Suprapubic skin (tissue), 4 donors: Measurements from ENCODE around the gene UQCR11. TPM values are rescaled to one million over a fixed set of nuclear protein-coding genes. Genes with fewer than 3 reads are reported as not detected.

Experiments
- DNase-seq, 2 donors: peaks; one replicate each; pipeline ENCODE4 v3.0.0-alpha.2; 2019; ENCODE audit warnings: low spot score in 2 of 2
- H3K27ac ChIP-seq: fragments of 200-600 bp; sonication (generic); one replicate; pipeline ENCODE4 v1.5.1; 2019
- H3K27me3 ChIP-seq: fragments of 200-600 bp; sonication (generic); one replicate; pipeline ENCODE4 v1.5.1; 2019
- H3K36me3 ChIP-seq: fragments of 200-600 bp; sonication (generic); one replicate; pipeline ENCODE4 v1.5.1; 2019
- H3K4me1 ChIP-seq: fragments of 200-600 bp; sonication (generic); one replicate; pipeline ENCODE4 v1.5.1; 2019
- H3K4me3 ChIP-seq: fragments of 200-600 bp; sonication (generic); one replicate; pipeline ENCODE4 v1.5.1; 2019; ENCODE audit warnings: mild to moderate bottlenecking
- H3K9me3 ChIP-seq: fragments of 200-600 bp; sonication (generic); one replicate; pipeline ENCODE4 v1.5.1; 2019
- EP300 ChIP-seq: sonication (generic); formaldehyde crosslinking; IDR thresholded peaks from one replicate; pipeline ENCODE4 v1.6.1; 2017; ENCODE audit warnings: antibody characterized with exemption
- POLR2A ChIP-seq, 2 donors: fragments of 450-650 bp; IDR thresholded peaks; one replicate each; pipeline ENCODE4 v1.6.1; 2017; ENCODE audit warnings: antibody characterized with exemption in 2 of 2, mild to moderate bottlenecking in 2 of 2, moderate library complexity in 2 of 2
- POLR2AphosphoS5 ChIP-seq, 3 donors: sonication (generic); formaldehyde crosslinking; IDR thresholded peaks; one replicate each; pipeline ENCODE4 v1.6.1; 2017; ENCODE audit warnings: antibody characterized with exemption in 3 of 3
- WGBS: methylation state at CpG from one replicate; pipeline ENCODE4 v1.1.5; 2018; 5-methylcytosine and 5-hydroxymethylcytosine counted together
- total RNA-seq, 4 donors: library from RNA; depleted of rRNA; stranded (reverse); fragments of >200 nt; gene quantifications; one replicate each; pipeline ENCODE4 v1.1.0, GENCODE V29; 2016
- TF ChIP-seq, protein P1 (sequence below), 2 donors: fragments of 200-600 bp in 1 of 2; fragments of 450-650 bp in 1 of 2; sonication (generic) in 1 of 2; IDR thresholded peaks; one replicate each; pipeline ENCODE4 v1.5.1; 2016 to 2019; ENCODE audit warnings: antibody characterized with exemption in 2 of 2, mild to moderate bottlenecking in 1 of 2, moderate library complexity in 1 of 2

Gene UQCR11
- total RNA-seq, 4 donors from 2014 or later = 33.4 to 73.1 (median 59.4) TPM

DNA sequence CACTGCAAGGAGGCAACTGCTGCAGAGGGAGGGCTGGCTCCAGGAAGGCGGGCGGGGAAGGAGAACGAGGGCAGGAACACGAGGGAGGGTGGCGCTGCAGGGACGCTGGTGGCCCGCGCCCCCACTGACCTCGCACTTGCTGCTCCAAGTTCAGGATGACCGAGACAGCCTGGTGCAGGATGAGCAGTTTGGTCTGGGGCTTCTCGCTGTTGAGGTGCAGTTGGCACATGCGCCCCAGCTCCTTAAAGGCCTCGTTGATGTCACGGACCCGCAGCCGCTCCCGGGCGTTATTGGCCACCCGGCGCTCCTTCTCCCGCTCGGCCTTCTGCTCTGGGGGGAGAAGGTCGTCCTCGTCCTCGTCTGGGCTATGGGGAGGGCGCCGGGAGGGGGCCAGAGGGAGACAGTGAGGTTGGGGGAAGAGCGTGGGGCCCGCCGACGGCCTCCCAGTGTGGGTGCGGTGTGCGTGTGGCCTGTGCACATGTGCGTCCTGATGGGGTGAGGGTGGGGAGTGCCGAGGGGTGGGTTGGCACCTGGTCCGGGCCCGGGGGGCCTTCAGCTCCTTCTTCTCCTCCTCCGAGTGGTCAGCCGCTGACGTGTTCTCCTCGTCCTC lies 10.0 kb upstream of the UQCR11 start:
- TF ChIP-seq POLR2AphosphoS5 (IDR thresholded peaks at IDR 0.05) = no peak
- no peak for TF ChIP-seq EP300
- TF ChIP-seq, protein P1, sequence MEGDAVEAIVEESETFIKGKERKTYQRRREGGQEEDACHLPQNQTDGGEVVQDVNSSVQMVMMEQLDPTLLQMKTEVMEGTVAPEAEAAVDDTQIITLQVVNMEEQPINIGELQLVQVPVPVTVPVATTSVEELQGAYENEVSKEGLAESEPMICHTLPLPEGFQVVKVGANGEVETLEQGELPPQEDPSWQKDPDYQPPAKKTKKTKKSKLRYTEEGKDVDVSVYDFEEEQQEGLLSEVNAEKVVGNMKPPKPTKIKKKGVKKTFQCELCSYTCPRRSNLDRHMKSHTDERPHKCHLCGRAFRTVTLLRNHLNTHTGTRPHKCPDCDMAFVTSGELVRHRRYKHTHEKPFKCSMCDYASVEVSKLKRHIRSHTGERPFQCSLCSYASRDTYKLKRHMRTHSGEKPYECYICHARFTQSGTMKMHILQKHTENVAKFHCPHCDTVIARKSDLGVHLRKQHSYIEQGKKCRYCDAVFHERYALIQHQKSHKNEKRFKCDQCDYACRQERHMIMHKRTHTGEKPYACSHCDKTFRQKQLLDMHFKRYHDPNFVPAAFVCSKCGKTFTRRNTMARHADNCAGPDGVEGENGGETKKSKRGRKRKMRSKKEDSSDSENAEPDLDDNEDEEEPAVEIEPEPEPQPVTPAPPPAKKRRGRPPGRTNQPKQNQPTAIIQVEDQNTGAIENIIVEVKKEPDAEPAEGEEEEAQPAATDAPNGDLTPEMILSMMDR (IDR thresholded peaks at IDR 0.05) = no peak
- TF ChIP-seq POLR2A (IDR thresholded peaks at IDR 0.05) = no peak
- no peak overlapping the region for H3K4me3 ChIP-seq
- DNase-seq = no peak
- WGBS = 92% methylated on average over 37 of the region's 41 CpGs
- no peaks in the 10 kb centered on the region for H3K9me3 ChIP-seq
- no peak overlapping the region for H3K27ac ChIP-seq
- H3K4me1 ChIP-seq = no peaks in the 10 kb centered on the region
- no peaks in the 10 kb centered on the region for H3K27me3 ChIP-seq
- H3K36me3 ChIP-seq = peaks cover 89% of the 10 kb centered on the region

DNA sequence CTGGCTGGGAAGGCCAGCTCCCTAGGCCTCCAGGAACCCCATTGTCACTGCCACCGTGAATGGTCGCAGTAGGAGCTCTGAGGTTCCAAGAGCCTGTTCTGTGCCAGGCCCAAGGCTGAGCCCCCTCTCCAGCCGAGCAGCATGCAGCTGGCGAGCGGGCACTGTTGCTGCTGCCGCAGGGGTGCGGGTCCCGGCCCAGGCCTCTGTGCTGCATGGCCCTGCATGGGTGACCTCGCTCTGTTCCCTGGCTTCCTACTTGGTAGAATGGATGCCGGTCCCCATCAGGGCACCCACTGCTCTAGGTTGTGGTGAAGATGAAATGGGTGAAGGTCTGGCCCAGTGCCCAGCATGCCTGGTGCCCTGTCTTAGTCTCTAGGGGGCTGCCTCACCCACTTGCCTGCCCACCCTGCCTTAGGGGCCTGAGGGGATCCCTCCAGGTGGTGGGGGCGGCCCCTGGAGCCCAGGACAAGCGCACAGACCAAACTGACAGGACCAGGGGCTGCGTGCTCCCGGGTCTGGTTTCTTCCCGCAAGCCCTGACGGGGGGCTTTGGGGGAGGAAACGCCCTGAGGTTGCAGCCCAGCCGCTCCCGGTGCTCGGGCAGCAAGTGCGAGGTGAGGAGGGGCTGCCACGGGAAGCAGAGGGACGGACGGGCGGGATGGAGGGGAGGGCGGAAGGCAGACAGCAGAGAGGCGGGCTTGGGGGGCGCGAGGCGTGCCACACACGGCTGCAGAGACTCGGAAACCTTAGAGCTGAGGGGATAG lies 8.7 kb upstream of the UQCR11 start:
- 91% methylated on average over 21 of the region's 32 CpGs for WGBS

DNA sequence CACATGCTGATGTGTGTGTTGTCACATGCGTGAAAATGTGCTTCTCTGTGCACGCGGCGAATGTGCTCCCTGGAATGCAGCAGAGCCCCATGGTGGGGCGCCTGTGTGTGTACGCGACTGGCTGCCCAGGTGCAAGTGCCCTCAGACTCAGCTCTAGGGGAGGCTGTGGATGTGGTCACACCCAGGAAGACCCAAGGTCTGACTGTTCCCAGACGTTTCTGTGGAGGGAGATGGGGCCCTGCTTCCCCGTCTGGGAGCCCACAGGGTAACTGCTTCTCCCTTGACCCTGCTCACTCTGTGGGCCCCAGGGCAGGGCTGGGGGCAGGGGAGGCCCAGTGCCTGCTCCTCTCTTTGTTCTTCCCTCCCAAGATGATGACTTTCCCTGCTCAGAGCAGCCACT lies 7.9 kb upstream of the UQCR11 start:
- TF ChIP-seq, protein P1 (IDR thresholded peaks at IDR 0.05) = no peak
- no peak for TF ChIP-seq EP300
- TF ChIP-seq POLR2AphosphoS5 (IDR thresholded peaks at IDR 0.05) = no peak
- TF ChIP-seq POLR2A (IDR thresholded peaks at IDR 0.05) = no peak
- H3K36me3 ChIP-seq = peaks cover 74% of the 10 kb centered on the region
- 93% methylated on average over 3 of the region's 9 CpGs for WGBS

More for the DNA sequence above, 8.7 kb upstream of the UQCR11 start:
- Histone ChIP-seq H3K27me3 (no peaks in the 10 kb centered on the region), H3K36me3 (peaks cover 83% of the 10 kb centered on the region), H3K27ac (no peak overlapping the region), H3K4me1 (no peaks in the 10 kb centered on the region), H3K9me3 (no peaks in the 10 kb centered on the region), H3K4me3 (no peak overlapping the region)
- TF ChIP-seq, protein P1 (IDR thresholded peaks at IDR 0.05) = no peak
- no peak for TF ChIP-seq EP300
- TF ChIP-seq POLR2AphosphoS5 (IDR thresholded peaks at IDR 0.05) = no peak
- TF ChIP-seq POLR2A (IDR thresholded peaks at IDR 0.05) = no peak
- DNase-seq = no peak

DNA sequence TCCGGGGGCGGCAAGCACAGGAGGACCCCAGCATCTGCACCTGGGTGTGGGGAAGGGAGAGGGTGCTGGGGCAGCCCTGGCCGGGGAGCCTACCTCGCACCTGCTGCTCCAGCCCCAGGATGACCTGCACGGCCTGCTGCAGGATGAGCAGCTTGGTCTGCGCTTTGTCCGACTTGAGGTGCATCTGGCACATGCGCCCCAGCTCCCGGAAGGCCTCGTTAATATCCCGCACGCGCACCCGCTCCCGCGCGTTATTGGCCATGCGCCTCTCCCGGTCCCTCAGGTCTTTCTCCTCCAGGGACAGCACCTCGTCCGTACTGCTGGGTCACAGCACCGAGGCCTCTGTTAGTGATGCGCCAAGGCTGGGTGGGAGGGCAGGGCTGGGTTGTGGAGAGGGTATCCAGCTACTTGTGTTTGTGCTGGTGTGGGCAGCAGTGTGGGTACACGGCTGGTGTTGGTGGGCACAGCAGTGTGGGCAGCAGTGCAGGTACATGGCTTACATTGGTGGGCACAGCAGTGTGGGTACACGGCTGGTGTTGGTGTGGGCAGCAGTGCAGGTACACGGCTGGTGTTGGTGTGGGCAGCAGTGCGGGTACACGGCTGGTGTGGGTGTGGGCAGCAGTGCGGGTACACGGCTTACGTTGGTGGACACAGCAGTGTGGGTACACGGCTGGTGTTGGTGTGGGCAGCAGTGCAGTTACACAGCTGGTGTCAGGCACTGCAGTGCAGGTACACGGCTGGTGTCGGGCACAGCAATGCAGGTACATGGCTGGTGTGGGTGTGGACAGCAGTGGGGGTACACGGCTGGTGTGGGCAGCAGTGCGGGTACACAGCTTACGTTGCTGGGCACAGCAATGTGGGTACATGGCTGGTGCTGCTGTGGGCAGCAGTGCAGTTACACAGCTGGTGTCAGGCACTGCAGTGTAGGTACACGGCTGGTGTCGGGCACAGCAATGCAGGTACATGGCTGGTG lies 7.1 kb upstream of the UQCR11 start:
- Histone ChIP-seq H3K27me3 (no peaks in the 10 kb centered on the region), H3K36me3 (peaks cover 70% of the 10 kb centered on the region), H3K4me1 (peaks cover 5% of the 10 kb centered on the region), H3K4me3 (no peak overlapping the region), H3K27ac (no peak overlapping the region), H3K9me3 (no peaks in the 10 kb centered on the region)
- 90% methylated on average over 32 of the region's 39 CpGs for WGBS
- DNase-seq = no peak
- TF ChIP-seq POLR2A (IDR thresholded peaks at IDR 0.05) (no peak), EP300 (no peak), POLR2AphosphoS5 (IDR thresholded peaks at IDR 0.05) (no peak)
- TF ChIP-seq, protein P1 (IDR thresholded peaks at IDR 0.05) = no peak

More for the DNA sequence above, 7.9 kb upstream of the UQCR11 start:
- H3K27ac ChIP-seq = no peak overlapping the region
- no peak for DNase-seq
- H3K27me3 ChIP-seq = no peaks in the 10 kb centered on the region
- no peaks in the 10 kb centered on the region for H3K9me3 ChIP-seq
- H3K4me3 ChIP-seq = no peak overlapping the region
- peaks cover 5% of the 10 kb centered on the region for H3K4me1 ChIP-seq
